Heart right ventricle (tissue), 16 donors: ENCODE data around the gene ANO10. TPM values are rescaled to one million over a fixed set of nuclear protein-coding genes. Genes with fewer than 3 reads are reported as not detected.

ENCODE experiments used
- ATAC-seq, 8 donors: fragments of 200-7000 bp; cut with Tn5 transposase; one replicate each; pipeline ENCODE4 v1.9.1; 2020; ENCODE audit warnings: mild to moderate bottlenecking in 8 of 8, moderate library complexity in 8 of 8, moderate number of reproducible peaks in 1 of 8
- DNase-seq, 2 donors: peaks; one replicate each; pipeline ENCODE4 v3.0.0-alpha.2; 2020
- H3K27ac ChIP-seq, 10 donors: fragments of 200-600 bp; sonication (generic) in 2 of 10; one replicate each; pipeline versions ENCODE4 v1.5.0 to v1.8.0; 2020 to 2022; ENCODE audit warnings: mild to moderate bottlenecking in 3 of 10
- H3K27me3 ChIP-seq, 7 donors: fragments of 200-600 bp; one replicate each; pipeline ENCODE4 v1.8.0; 2021 to 2022; ENCODE audit warnings: mild to moderate bottlenecking in 2 of 7
- H3K36me3 ChIP-seq, 9 donors: fragments of 200-600 bp; sonication (generic) in 1 of 9; one replicate each; pipeline versions ENCODE4 v1.5.0 to v1.8.0; 2020 to 2022; ENCODE audit warnings: mild to moderate bottlenecking in 2 of 9
- H3K4me1 ChIP-seq, 9 donors: fragments of 200-600 bp; sonication (generic) in 1 of 9; one replicate each; pipeline versions ENCODE4 v1.5.0 to v1.8.0; 2020 to 2022; ENCODE audit warnings: mild to moderate bottlenecking in 4 of 9
- H3K4me3 ChIP-seq, 10 donors: fragments of 200-600 bp; sonication (generic) in 2 of 10; one replicate each; pipeline versions ENCODE4 v1.5.0 to v1.8.0; 2020 to 2022; ENCODE audit warnings: mild to moderate bottlenecking in 7 of 10, moderate library complexity in 2 of 10
- H3K9me3 ChIP-seq, 11 donors: fragments of 200-600 bp in 10 of 11; sonication (generic) in 2 of 11; one replicate each; pipeline versions ENCODE4 v1.5.0 to v1.8.0; 2013 to 2022; ENCODE audit warnings: mild to moderate bottlenecking in 2 of 11, control low read depth in 1 of 11, moderate library complexity in 1 of 11
- WGBS, 2 donors: extraction: QIAGEN DNeasy Blood & Tissue Kit; methylation state at CpG; one replicate each; pipeline ENCODE4 v1.1.7; 2013; ENCODE audit warnings: inconsistent platforms in 1 of 2; 5-methylcytosine and 5-hydroxymethylcytosine counted together
- intact Hi-C, 10 donors: fragments of 100-400 bp; cut with DNase I; formaldehyde crosslinking; loops; one replicate each; pipeline versions ENCODE4 v1.11.1 to v1.14.2; 2022
- polyA plus RNA-seq, 2 donors: library from polyadenylated mRNA; stranded (reverse); fragments of 200-250 nt; gene quantifications; one replicate each; pipeline ENCODE4 v1.2.3, GENCODE V29; 2013
- total RNA-seq, 10 donors: library from RNA; stranded (reverse); fragmentation: NEBNext Ultra II Directional in 3 of 10; extraction: Animal tissue kit (Norgen Biotek cat#: 25700) in 3 of 10; gene quantifications; one replicate each; pipeline versions ENCODE4 v1.2.1 to v1.2.4, GENCODE V29; 2021 to 2023
- TF ChIP-seq, protein P1 (sequence below), 9 donors: fragments of 200-600 bp; sonication (generic) in 2 of 9; IDR thresholded peaks; one replicate each; pipeline versions ENCODE4 v1.5.0 to v1.8.0; 2021 to 2022; ENCODE audit warnings: antibody characterized with exemption in 9 of 9, mild to moderate bottlenecking in 5 of 9, moderate library complexity in 1 of 9
- donor health status: Arrhythmogenic right ventricular cardiomyopathy.
- donor health status: ischemic (EF 13 %, LVEDD 7.1; RV severe dilation, severe dysfunction).
- donor health status: healthy with polysubstance abuse.
- donor health status: DM: no; HTN: yes; CAD: no.
- donor health status: DM: no; HTN: no; CAD: no.
- donor health status: ischemic (EF 25% LVEDD 6.9; RV normal size, moderate dysfunction).
- donor health status: ischemic (EF 25% LVEDD 5.7; RV mildly dilated, moderate dysfunction).
- donor health status: healthy.
- donor health status: DM: yes; HTN: yes; CAD: no.
- donor health status: Ischemic cardiomyopathy.
- donor health status: ischemic (EF 35%, LVEDD 5.7; RV mildly dilated, moderate dysfunction).
- donor health status: nonischemic (EF 11% LVEDD 7.7; RV severe dilation, severe dysfunction).
- donor health status: DM: yes; HTN: yes; CAD: no.
- donor health status: PGD.
- donor health status: ischemic (EF 29% LVEDD 5.4; RV normal size, mild dysfunction).
- donor health status: nonischemic (EF 23%, LVEDD 6.1; RV moderate dilation, normal function).

The ANO10 gene
- total and polyA plus RNA-seq, 12 donors: 7.1 to 24.2 (median 13.3) TPM

DNA sequence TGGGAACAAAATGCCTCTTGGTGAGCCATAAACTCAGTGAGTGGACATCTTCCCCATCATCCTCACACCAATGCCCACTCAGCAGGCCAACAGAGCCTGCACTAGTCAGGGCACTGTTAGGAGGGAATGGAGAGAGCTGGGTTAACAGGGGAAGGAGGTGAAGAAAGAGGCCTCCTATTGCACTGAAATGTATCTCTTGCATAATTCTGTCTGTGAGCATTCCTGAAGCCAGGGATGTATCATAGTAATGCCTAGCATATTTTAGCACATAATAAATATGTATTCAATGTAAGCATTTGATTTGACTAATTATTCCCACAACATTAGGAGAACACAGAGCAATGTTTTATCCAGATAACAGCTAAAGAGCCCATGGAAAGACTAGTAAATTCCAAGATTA lies 81.2 kb downstream of the ANO10 start:
- ATAC-seq: no peak
- DNase-seq: no peak
- intact Hi-C loops: loop anchor here in 8 of 10 donors (5.0 to 10.0 kb wide), 4 partner anchors 204 to 657 kb away; no protein-coding TSS in a partner anchor
- Histone ChIP-seq H3K4me1 (no peaks in the 10 kb centered on the region), H3K27me3 (no peaks in the 10 kb centered on the region), H3K4me3 (no peak overlapping the region), H3K27ac (no peak overlapping the region), H3K9me3 (no peaks in the 10 kb centered on the region), H3K36me3 (peaks cover 0 to 8% (median 0%) of the 10 kb centered on the region in 9 donors)
- TF ChIP-seq, protein P1, sequence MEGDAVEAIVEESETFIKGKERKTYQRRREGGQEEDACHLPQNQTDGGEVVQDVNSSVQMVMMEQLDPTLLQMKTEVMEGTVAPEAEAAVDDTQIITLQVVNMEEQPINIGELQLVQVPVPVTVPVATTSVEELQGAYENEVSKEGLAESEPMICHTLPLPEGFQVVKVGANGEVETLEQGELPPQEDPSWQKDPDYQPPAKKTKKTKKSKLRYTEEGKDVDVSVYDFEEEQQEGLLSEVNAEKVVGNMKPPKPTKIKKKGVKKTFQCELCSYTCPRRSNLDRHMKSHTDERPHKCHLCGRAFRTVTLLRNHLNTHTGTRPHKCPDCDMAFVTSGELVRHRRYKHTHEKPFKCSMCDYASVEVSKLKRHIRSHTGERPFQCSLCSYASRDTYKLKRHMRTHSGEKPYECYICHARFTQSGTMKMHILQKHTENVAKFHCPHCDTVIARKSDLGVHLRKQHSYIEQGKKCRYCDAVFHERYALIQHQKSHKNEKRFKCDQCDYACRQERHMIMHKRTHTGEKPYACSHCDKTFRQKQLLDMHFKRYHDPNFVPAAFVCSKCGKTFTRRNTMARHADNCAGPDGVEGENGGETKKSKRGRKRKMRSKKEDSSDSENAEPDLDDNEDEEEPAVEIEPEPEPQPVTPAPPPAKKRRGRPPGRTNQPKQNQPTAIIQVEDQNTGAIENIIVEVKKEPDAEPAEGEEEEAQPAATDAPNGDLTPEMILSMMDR (IDR thresholded peaks at IDR 0.05): no peak

DNA sequence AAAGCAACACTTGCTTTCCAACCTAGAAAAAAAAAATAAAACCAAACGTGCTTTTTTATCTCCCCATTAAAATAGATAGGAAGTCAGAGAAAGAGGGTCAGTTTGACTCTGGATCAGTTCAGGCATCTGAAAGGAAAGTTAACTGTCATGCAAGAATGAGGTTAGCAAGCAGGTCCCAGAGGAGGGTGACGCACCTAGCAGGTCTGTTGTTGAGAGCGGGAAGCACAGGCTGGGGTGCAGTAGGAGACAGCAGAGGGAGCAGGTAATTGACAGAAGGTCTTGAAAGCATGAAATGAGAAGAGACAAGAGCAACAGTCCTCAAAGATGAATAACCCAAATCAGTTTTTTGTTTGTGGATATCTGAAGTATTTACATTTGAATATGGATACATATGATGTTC lies 82.5 kb downstream of the ANO10 start:
- TF ChIP-seq, protein P1 (IDR thresholded peaks at IDR 0.05): no peak
- 65% methylated on average over 3 of the region's 3 CpGs for WGBS, 2 donors
- Histone ChIP-seq H3K9me3 (no peaks in the 10 kb centered on the region), H3K36me3 (peaks cover 0 to 8% (median 0%) of the 10 kb centered on the region in 9 donors), H3K27ac (no peak overlapping the region), H3K4me1 (no peaks in the 10 kb centered on the region), H3K4me3 (no peak overlapping the region), H3K27me3 (no peaks in the 10 kb centered on the region)
- DNase-seq (no peak), ATAC-seq (no peak)
- intact Hi-C loops: no loop called here

DNA sequence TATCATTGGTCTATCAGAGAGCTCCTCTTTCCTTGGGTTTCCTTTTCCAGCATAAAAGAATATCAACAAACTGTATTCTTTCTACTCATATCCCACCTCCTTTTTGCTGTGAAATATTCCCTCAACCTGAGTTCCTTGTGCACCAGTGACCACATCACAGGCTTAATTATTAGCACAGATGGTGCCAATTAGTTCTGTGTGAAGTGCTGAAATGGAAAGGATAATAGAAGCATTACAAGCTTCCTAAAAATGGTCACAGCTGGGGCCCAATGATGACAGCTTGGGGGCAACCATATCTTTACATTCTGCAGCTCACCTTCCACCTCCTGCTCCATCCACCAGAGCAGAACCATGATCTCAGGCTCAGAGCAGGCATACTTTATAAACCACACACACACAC lies 84.6 kb downstream of the ANO10 start:
- Histone ChIP-seq H3K36me3 (peaks cover 0 to 8% (median 0%) of the 10 kb centered on the region in 9 donors), H3K4me3 (no peak overlapping the region), H3K9me3 (no peaks in the 10 kb centered on the region), H3K4me1 (no peaks in the 10 kb centered on the region), H3K27ac (no peak overlapping the region), H3K27me3 (no peaks in the 10 kb centered on the region)
- TF ChIP-seq, protein P1 (IDR thresholded peaks at IDR 0.05): no peak
- intact Hi-C loops: no loop called here
- ATAC-seq (no peak), DNase-seq (no peak)

DNA sequence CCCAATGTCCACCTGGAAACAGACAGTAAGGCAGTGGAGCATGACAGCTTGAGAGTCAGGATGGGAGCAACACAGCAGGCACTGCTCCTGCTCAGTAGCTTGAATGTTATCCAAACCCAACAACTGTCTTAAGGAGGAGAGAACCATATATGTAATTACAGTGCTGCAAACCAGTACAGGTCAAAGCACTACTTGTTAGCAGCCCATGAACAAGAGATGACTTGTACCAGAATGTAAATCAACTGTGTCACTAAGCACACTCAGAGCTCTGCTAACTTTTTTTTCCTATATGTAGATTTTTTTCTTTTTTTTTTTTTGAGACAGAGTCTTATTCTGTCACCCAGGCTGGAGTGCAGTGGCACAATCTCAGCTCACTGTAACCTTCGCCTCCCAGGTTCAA lies 87.1 kb downstream of the ANO10 start:
- Histone ChIP-seq H3K4me3 (no peak overlapping the region), H3K27me3 (no peaks in the 10 kb centered on the region), H3K4me1 (no peaks in the 10 kb centered on the region), H3K9me3 (no peaks in the 10 kb centered on the region), H3K27ac (no peak overlapping the region), H3K36me3 (peaks cover 0 to 8% (median 0%) of the 10 kb centered on the region in 9 donors)
- TF ChIP-seq, protein P1 (IDR thresholded peaks at IDR 0.05): no peak
- DNase-seq: no peak
- WGBS, 2 donors: 96 to 98% methylated on average over 1 of the region's 1 CpG
- no peak for ATAC-seq
- intact Hi-C loops: no loop called here
